HG03432 (cell line): ENCODE data around the gene TNIK.
A peak's percentile ranks its signal among the peaks of the same experiment; 100 is the strongest.

Source experiments
- ATAC-seq: cut with Tn5 transposase; IDR thresholded peaks from one replicate; pipeline ENCODE4 v1.9.1; 2021; ENCODE audit warnings: mild to moderate bottlenecking, moderate library complexity; ENCODE audit not compliant: unreplicated experiment

TNIK gene

GRCh38 chr3:171115667-171116066 lies 344.5 kb downstream of the TNIK start:
- ATAC-seq = no peak

GRCh38 chr3:171113716-171114115 lies 346.5 kb downstream of the TNIK start:
- ATAC-seq = no peak

GRCh38 chr3:171110715-171111114 lies 349.5 kb downstream of the TNIK start:
- no peak for ATAC-seq

GRCh38 chr3:171108066-171108465 lies 352.1 kb downstream of the TNIK start:
- no peak for ATAC-seq

GRCh38 chr3:171103185-171103584 lies 357.0 kb downstream of the TNIK start:
- no peak for ATAC-seq

- ATAC-seq = no peak
Measured at GRCh38 chr3:171101982-171102641, 358.1 kb downstream of the TNIK start.

GRCh38 chr3:171099911-171100310 lies 360.3 kb downstream of the TNIK start:
- no peak for ATAC-seq

- ATAC-seq = peak; percentile 98
Measured at GRCh38 chr3:171095063-171095462, 365.1 kb downstream of the TNIK start.

- no peak for ATAC-seq
Measured at GRCh38 chr3:171094411-171094810, 365.8 kb downstream of the TNIK start.

- no peak for ATAC-seq
Measured at GRCh38 chr3:171093462-171093861, 366.7 kb downstream of the TNIK start.

- no peak for ATAC-seq
Measured at GRCh38 chr3:171092467-171092911, 367.7 kb downstream of the TNIK start.

- ATAC-seq = no peak
Measured at GRCh38 chr3:171090321-171090720, 369.9 kb downstream of the TNIK start.

- ATAC-seq = no peak
Measured at GRCh38 chr3:171088964-171089754, 371.0 kb downstream of the TNIK start.

- no peak for ATAC-seq
Measured at GRCh38 chr3:171088496-171088895, 371.7 kb downstream of the TNIK start.

GRCh38 chr3:171086914-171087313 lies 373.3 kb downstream of the TNIK start:
- no peak for ATAC-seq

GRCh38 chr3:171077261-171077660 lies 382.9 kb downstream of the TNIK start:
- no peak for ATAC-seq

GRCh38 chr3:171072432-171072831 lies 387.8 kb downstream of the TNIK start:
- ATAC-seq = no peak

- ATAC-seq = no peak
Measured at GRCh38 chr3:171068658-171069057, 391.5 kb downstream of the TNIK start.

- no peak for ATAC-seq
Measured at GRCh38 chr3:171066206-171066605, 394.0 kb downstream of the TNIK start.

GRCh38 chr3:171065732-171066131 lies 394.5 kb downstream of the TNIK start:
- ATAC-seq = no peak

- no peak for ATAC-seq
Measured at GRCh38 chr3:171064461-171064860, 395.7 kb downstream of the TNIK start.

GRCh38 chr3:171061749-171062148 lies 398.5 kb downstream of the TNIK start:
- ATAC-seq = no peak
